GM19324 (cell line): Measurements from ENCODE around the gene TP53RK.

Experiments
- ATAC-seq: cut with Tn5 transposase; IDR thresholded peaks from one replicate; pipeline ENCODE4 v1.9.1; 2021; ENCODE audit warnings: mild to moderate bottlenecking, moderate library complexity; ENCODE audit not compliant: unreplicated experiment, low FRiP score

TP53RK gene

DNA sequence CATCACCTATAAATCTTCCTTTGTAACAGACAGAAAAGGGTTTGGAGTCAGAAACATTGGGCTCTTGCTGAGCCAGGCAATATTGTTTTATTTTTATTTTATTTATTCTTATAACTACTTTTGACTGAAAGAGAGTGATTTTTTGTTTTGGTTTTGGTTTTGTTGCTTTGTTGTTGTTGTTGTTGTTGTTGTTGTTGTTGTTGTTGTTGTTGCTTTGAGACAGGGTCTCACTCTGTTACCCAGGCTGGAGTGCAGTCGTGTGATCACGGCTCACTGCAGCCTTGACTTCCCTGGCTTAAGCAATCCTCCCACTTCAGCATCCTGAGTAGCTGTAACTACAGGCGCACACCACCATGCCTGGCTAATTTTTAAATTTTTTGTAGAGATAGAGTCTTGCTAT lies 22.9 kb downstream of the TP53RK start:
- ATAC-seq, result no peak

DNA sequence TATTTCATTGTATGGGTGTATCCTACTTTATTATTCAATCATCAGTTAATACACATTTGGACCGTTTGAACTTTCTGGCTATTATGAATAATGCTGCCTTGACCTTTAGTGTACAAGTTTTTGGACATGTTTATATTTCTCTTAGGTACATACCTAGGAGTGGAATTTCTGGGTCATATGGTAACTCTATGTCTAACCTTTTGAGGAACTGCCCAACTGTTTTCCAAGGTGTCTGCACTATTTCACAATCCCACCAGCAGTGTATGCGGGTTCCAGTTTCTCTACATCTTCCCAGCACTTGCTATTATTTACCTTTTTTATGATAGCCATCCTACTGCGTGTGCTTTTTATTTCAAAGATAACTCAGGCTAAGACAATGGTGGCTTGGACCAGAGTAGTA lies 23.6 kb downstream of the TP53RK start:
- ATAC-seq, result no peak

- ATAC-seq, result no peak
Observed at GRCh38 chr20:46663531-46663930, 25.7 kb downstream of the TP53RK start.

DNA sequence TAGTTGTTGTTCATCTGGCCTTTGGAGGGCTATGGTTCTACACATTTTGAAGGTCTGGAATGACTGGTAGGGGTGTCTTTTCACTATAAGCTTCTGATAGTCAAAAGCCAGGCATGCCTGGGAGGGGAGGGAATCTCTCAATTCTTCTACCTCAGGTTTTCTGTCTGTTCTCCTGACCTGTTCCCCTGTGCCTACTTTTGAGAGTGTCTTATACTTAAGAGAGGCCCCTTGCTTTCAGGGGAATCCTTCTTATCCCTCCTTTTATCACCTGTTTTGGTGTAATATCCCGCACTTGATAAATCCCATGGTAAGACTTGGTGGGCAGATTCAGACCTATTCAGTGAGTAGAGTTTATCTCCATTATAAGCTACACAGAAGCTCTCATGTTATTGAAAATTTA lies 27.6 kb downstream of the TP53RK start:
- no peak for ATAC-seq

- no peak for ATAC-seq
Observed at GRCh38 chr20:46660487-46660886, 28.8 kb downstream of the TP53RK start.

DNA sequence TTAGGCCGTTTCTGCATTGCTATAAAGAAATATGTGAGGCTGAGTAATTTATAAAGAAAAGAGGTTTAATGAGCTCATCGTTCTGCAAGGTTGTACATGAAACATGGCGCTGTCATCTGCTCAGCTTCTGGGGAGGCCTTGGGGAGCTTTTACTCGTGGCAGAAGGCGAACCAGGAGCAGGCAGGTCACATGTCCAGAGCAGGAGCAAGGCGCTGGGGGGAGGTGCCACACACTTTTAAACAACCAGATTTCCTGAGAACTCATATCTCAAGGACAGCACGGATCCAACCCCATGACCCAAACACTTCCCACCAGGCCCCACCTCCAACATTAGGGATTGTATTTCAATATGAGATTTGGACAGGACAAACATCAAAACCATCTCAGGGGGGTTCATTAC lies 31.6 kb downstream of the TP53RK start:
- ATAC-seq, result no peak

GRCh38 chr20:46657137-46657536 lies 32.1 kb downstream of the TP53RK start:
- no peak for ATAC-seq

GRCh38 chr20:46652699-46653098 lies 36.5 kb downstream of the TP53RK start:
- no peak for ATAC-seq

GRCh38 chr20:46651091-46651962 lies 37.9 kb downstream of the TP53RK start, which contains the start of gene SLC13A3:
Gene SLC13A3 (minus strand): TSS chr20:46651459. CDS start chr20:46651421, 38 bp downstream.
- no peak for ATAC-seq

- no peak for ATAC-seq
Observed at GRCh38 chr20:46650575-46651090, 38.6 kb downstream of the TP53RK start.

GRCh38 chr20:46649965-46650542 lies 39.2 kb downstream of the TP53RK start:
- ATAC-seq, result no peak

GRCh38 chr20:46649650-46649949 lies 39.6 kb downstream of the TP53RK start:
- ATAC-seq, result no peak

DNA sequence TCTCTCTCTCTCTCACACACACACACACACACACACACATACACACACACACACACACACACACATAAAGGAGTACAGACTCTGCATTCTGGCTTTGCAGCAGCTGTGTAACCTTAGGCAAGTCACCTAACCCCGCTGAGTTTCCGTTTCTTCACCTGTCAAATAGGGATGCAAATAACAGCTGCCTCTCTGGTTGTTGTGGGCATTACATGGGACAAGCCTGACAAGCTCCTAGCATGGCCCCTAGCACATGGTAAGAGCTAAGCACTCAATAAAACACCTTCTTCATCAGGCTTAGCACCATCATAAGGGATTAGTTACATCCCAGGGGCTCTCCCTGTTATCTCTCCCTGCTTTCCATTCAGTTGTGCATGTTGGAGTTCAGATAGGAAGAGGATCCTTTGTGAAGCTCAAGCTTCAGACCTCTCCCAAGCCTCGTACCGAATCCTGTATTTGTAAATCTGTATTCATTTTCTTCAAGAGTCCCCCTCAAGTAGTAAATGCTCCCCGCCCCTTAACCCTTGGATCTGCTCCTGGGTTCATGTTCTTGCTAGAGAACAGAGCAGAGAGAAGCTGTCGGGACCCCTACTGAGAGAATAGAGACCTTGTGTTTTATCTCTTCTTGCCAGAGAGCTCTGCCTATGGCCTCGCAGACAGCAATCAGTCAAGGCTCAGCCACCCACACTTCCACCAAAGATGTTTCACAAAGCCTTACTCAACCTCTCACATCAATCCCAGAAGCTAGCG lies 40.2 kb downstream of the TP53RK start:
- ATAC-seq, result no peak

GRCh38 chr20:46647469-46647868 lies 41.8 kb downstream of the TP53RK start:
- ATAC-seq, result no peak

DNA sequence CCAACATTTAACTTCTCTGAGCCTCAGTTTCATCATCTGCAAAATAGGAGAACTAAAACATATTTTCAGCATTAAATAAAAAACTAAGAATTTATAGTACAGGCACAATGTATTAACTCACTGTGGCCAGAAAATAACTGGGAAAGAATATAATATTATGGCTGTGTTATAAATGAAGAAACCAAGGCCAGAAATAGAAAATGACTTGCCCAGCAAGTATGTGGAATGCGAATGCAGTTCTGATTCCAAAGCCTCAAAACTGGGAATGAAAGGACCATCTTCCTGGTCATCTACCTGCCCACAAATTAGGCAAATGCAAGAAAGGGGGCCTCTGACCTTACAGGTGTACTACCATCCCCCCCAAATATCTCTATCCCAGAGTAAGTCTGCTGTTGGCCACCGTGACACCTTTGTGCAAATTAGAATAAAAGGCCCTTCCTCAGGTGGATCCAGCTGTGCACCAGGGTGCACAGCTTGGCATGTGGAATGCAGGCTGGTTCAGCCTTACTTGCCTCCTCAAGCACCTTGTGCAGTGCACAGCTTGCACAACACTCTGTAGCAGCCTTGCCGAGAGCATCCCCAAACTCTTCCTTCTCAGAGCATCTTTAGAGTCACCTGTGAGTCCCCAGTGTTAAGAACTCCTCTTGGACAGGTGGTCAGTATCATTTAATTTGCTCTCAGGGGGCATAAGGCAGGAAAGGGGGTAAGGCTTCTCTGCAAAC lies 42.4 kb downstream of the TP53RK start:
- no peak for ATAC-seq

DNA sequence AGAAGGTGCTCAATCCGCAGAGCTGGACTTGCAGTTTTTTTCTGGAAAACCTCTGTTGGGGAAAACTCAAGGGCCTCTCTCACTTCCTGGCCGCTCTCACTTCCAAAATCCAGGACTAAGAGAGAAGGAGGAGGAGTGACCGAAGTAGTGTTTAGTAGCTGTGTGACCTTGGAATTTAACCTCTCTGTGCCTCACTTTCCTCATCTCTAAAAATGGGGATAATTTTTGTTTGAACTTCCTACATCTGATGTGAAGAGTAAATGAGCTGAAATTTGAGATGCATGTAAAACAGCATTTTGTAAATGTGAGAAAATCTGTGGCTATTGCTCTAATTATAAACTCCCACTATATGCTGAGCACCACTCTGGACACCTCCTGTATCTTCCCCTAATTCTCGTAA lies 43.1 kb downstream of the TP53RK start:
- no peak for ATAC-seq

DNA sequence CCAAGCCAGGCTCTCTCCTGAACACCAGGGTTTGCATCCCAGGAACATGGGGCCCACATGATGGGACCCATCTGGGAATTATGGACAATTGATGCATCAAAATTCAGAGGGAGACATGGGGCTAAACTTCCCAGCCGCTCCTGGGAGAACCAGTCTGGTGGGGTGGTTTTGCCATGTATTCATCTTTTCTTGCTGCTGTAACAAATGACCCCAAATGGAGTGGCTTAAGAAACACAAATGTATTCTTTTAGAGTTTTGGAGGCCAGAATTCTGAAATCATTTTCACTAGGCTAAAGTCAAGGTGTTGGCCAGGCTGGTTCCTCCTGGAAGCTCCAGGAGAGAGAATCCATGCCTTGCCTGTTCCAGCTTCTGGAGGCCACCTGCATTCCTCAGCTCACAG lies 44.5 kb downstream of the TP53RK start:
- no peak for ATAC-seq

- ATAC-seq, result no peak
Observed at GRCh38 chr20:46644160-46644559, 45.1 kb downstream of the TP53RK start.

- no peak for ATAC-seq
Observed at GRCh38 chr20:46642969-46643343, 46.3 kb downstream of the TP53RK start.

DNA sequence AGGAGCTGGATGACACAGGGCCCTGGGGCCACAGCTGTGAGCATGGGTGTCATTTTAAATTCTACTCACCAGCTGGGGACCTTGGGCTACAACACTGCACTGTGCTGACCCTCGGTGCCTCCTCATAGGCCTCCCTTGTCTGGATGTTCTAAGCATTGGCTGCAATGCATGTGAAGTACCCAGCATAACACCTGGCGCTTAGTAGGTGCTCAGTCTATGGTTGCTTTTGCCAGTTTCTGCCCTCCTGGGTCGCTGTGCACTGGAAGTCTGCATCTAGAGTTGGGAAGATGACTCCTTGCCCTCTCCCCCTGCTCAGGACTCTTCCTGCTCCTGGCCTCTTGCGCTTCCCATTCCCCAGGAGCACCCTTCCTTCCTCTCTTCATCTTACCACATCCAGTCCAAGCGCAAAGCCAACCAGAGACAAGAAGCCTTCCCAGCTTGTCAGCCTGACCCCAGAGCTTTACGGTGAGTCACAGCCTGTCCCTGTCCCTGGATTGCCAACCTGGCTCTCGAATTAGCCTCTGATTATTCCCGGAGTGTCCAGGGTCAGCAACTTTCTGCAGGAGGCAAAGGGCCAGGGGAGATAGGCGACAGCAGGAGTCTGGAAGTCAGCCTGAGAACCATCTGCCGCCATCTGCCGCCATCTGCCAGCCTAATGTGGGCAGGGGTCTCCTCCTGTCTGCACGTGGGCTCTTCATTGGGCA lies 46.8 kb downstream of the TP53RK start:
- no peak for ATAC-seq
